Activated CD4-positive, alpha-beta T cell treated with anti-CD3 and anti-CD28 coated beads for 4 hours (primary cell): ENCODE measurements around the gene ATG4D.

Source experiments
- DNase-seq, 2 donors: peaks; one replicate each; pipeline ENCODE4 v3.0.0-alpha.2; 2020

The ATG4D gene

GRCh38 chr19:10582091-10582490 is 38.4 kb downstream of the ATG4D start:
- DNase-seq, result no peak

- DNase-seq, result no peak
Measured at GRCh38 chr19:10583036-10583776, 39.5 kb downstream of the ATG4D start.

- no peak for DNase-seq
Measured at GRCh38 chr19:10586396-10586795, 42.7 kb downstream of the ATG4D start.

GRCh38 chr19:10587022-10587838 is 43.5 kb downstream of the ATG4D start, which contains the start of gene AP1M2:
Gene AP1M2, minus strand, starts transcription at chr19:10587312. Its CDS starts 81 bp downstream, at chr19:10587231.
- DNase-seq, result no peak

GRCh38 chr19:10587839-10588150 is 44.1 kb downstream of the ATG4D start:
- no peak for DNase-seq

- no peak for DNase-seq
Measured at GRCh38 chr19:10593148-10593547, 49.4 kb downstream of the ATG4D start.

GRCh38 chr19:10593820-10594637 is 50.3 kb downstream of the ATG4D start:
- DNase-seq, result no peak

- DNase-seq, result no peak
Measured at GRCh38 chr19:10600149-10600548, 56.4 kb downstream of the ATG4D start.

- no peak for DNase-seq
Measured at GRCh38 chr19:10601999-10602329, 58.3 kb downstream of the ATG4D start.

- DNase-seq, result peak; percentile 88 to 89
Measured at GRCh38 chr19:10602330-10603083, 58.8 kb downstream of the ATG4D start.
